H7 (cell line): ENCODE results near the gene SPATC1L. TPM values are rescaled to one million over a fixed set of nuclear protein-coding genes. Genes with fewer than 3 reads are reported as not detected.
"Not testable (repeated sequence)": the region's sequence is repeated elsewhere in the genome, so short reads cannot be mapped to it uniquely, and the experiment has no call there.

Source experiments
- DNase-seq: peaks from one replicate; pipeline ENCODE4 v3.0.0; 2012
- H3K27me3 ChIP-seq: 2 replicates; pipeline ENCODE4 v1.6.0; 2011; ENCODE audit warnings: mild to moderate bottlenecking, low read length; ENCODE audit not compliant: control insufficient read depth, insufficient read depth
- H3K36me3 ChIP-seq: replicated peaks from 2 replicates; pipeline ENCODE4 v1.5.1; 2011; ENCODE audit warnings: low read length; ENCODE audit not compliant: control insufficient read depth, insufficient read depth
- H3K4me3 ChIP-seq: 2 replicates; pipeline ENCODE4 v1.5.1; 2011; ENCODE audit warnings: low read depth, mild to moderate bottlenecking, control low read depth, low read length, moderate library complexity; ENCODE audit not compliant: insufficient read depth
- total RNA-seq: library from RNA; depleted of rRNA; stranded (reverse); fragments of >200 nt; shearing (Covaris generic); gene quantifications from 2 replicates; pipeline ENCODE4 v1.2.3, GENCODE V29; 2014

SPATC1L gene
- total RNA-seq, 1 experiment from 2014 or later, result 35.5 TPM

DNA sequence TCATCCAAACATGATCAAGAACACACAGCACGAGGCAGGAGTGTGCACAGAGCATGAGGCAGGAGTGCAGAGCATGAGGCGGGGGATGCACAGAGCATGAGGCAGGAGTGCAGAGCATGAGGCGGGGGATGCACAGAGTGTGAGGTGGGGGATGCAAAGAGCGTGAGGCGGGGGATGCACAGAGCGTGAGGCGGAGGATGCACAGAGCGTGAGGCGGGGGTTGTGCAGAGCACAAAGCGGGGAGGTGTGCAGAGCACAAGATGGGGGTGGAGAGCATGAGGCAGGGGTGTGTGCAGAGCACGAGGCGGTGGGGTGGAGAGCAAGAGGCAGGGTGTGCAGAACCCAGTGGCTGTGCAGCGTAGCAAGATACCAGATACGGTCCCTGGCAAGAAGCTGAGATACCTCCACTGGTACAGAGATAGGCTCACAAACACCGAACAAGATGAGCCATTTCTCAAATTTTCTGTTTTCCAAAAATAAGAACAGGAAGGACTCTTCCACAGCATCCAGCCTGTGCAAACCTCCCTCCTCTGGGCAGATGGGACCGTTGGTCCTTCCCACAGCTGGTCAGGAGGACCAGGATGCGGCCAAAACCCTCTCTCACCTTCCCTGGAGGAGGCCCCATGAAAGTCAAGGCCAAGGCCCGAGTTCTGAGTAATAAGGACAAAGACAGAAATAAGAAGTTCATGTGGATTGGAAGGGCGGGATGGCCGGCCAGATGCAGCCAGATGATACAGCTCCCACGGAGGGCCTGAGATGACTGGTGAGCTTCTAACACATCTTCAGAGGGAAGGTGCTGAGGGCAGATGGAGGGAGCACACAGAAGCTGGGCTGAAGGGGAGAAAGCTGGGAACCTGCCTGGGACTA lies 12.0 kb downstream of the SPATC1L start:
- Histone ChIP-seq H3K27me3 (no peaks in the 10 kb centered on the region), H3K4me3 (no peak overlapping the region), H3K36me3 (no peaks in the 10 kb centered on the region)
- peak; percentile 38 for DNase-seq

DNA sequence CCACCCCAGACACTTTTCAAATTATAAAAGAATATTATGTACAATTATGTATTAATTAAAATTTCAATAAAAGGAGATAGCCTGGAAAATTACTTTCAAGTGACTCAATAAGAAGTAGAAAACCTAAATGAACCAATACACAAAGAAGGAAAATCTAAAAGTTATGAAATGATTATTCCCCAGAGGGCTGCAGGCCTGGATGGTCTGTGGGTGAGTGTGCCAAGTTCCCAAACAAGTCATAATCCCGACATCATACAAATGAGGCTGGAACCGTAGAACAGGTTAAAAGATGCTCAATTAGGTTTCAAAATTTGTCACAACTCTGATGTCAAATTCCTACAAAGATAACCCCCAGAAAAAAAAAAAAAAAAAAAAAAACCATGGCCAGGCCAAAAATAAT lies 12.7 kb downstream of the SPATC1L start:
- no peaks in the 10 kb centered on the region for H3K27me3 ChIP-seq
- no peak for DNase-seq
- no peaks in the 10 kb centered on the region for H3K36me3 ChIP-seq
- H3K4me3 ChIP-seq, result no peak overlapping the region

DNA sequence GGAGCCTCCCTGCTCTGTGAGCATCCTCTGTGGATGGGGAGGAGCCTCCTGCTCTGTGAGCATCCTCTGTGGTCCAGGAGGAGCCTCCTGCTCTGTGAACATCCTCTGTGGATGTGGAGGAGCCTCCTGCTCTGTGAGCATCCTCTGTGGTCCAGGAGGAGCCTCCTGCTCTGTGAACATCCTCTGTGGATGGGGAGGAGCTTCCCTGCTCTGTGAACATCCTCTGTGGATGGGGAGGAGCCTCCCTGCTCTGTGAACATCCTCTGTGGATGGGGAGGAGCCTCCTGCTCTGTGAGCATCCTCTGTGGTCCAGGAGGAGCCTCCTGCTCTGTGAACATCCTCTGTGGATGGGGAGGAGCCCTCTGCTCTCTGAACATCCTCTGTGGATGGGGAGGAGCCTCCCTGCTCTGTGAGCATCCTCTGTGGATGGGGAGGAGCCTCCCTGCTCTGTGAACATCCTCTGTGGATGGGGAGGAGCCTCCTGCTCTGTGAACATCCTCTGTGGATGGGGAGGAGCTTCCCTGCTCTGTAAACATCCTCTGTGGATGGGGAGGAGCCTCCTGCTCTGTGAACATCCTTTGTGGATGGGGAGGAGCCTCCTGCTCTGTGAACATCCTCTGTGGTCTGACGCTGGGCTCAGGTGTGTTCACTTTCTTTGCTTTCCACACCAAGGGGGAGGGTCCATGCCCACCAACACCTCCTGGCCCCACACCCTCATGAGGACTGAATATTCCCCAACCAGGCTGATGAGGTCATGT lies 13.6 kb downstream of the SPATC1L start:
- H3K36me3 ChIP-seq, DNase-seq: not testable (repeated sequence)

DNA sequence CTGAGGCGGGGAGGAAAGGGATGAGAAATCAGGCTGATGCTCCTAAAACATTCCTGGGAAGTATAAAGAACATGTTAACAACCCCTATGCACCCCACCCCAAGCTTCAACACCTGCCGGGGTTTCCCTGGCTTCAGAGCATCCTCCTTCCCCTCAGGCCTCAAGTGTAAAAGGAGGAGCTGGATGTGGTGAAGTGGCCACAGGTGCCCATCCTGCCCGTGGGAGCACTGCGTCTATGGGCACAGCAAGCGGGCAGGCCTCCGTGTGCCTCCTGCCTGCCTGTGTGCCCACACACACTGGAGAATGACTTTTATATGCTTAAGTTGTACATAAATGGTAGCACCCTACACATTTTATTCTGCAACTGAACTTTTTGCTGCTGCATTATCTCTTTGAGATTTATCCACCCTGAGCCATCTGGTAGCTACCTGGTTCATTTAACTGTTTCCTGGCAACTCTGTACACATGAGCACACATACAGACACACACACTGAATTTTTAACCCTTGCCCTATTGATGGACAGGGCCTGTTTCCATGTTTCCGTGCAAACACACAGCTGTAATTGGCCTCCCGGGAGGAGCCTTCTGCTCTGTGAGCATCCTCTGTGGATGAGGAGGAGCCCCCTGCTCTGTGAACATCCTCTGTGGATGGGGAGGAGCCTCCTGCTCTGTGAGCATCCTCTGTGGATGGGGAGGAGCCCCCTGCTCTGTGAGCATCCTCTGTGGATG lies 15.4 kb downstream of the SPATC1L start:
- no peak for DNase-seq
- Histone ChIP-seq H3K36me3 (no peaks in the 10 kb centered on the region), H3K4me3 (no peak overlapping the region), H3K27me3 (no peaks in the 10 kb centered on the region)

More for the DNA sequence above, 13.6 kb downstream of the SPATC1L start:
- H3K4me3 ChIP-seq, H3K27me3 ChIP-seq: not testable (repeated sequence)

DNA sequence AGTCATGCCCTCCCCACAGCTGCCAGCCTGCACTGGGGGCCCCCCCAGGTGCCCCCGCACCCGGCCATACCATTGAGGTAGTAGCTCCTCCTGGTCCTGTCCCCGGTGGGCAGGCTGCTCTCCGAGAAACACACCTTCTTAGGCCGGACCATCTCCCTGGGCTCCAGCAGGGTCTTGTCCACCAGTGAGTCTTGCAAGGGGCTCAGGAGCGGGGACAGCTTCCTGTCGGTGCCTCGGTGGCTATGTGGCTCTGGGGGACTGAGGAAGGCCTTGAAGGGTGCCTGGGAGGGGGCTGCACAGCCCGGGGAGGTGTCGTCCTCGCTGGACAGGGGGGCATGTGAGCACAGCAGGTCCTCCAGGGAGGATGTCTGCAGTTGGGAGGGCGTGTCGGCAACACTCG lies 16.0 kb downstream of the SPATC1L start:
- Histone ChIP-seq H3K4me3 (no peak overlapping the region), H3K27me3 (no peaks in the 10 kb centered on the region), H3K36me3 (no peaks in the 10 kb centered on the region)
- DNase-seq, result peak; percentile 38

DNA sequence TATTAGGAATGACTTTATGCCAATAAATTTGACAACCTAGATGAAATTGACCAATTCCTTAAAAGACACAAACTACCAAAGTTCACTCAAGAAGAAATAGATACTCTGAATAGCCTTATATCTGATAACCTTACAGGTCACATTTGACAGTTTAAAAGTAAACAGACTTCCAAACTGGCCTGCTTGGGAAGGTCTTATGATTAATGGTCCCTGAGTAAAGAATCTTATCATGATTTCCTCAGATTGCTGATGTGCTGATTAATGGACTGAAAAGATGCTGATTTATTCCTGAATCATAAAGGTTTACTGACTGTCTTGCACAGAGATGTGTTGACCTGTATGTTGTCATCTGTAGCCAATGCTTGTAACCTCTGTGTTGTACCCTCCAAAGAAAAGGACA lies 19.2 kb downstream of the SPATC1L start:
- Histone ChIP-seq H3K36me3 (no peaks in the 10 kb centered on the region; the same call in 1 of the 2 replicates), H3K27me3 (no peaks in the 10 kb centered on the region), H3K4me3 (no peak overlapping the region)
- no peak for DNase-seq

DNA sequence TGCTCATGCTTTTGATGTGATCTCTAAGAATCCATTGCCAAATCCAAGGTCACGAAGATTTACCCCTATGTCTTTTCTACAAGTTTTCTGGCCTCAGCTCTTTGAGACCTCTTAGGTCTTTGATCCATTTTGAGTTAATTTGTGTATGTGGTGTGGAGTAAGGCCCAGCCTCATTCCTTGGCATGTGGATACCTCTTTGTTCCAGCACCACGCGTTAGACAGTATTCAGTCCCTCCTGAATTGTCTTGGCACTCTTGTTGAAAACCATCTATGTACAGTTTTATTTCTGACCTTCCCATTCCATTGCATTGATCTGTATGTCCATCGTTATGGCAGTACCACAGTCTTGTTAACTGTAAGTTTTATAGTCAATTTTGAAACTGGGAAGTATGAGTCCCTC lies 20.9 kb downstream of the SPATC1L start:
- Histone ChIP-seq H3K36me3 (no peaks in the 10 kb centered on the region; the same call in 1 of the 2 replicates), H3K4me3 (no peak overlapping the region), H3K27me3 (no peaks in the 10 kb centered on the region)
- no peak for DNase-seq

DNA sequence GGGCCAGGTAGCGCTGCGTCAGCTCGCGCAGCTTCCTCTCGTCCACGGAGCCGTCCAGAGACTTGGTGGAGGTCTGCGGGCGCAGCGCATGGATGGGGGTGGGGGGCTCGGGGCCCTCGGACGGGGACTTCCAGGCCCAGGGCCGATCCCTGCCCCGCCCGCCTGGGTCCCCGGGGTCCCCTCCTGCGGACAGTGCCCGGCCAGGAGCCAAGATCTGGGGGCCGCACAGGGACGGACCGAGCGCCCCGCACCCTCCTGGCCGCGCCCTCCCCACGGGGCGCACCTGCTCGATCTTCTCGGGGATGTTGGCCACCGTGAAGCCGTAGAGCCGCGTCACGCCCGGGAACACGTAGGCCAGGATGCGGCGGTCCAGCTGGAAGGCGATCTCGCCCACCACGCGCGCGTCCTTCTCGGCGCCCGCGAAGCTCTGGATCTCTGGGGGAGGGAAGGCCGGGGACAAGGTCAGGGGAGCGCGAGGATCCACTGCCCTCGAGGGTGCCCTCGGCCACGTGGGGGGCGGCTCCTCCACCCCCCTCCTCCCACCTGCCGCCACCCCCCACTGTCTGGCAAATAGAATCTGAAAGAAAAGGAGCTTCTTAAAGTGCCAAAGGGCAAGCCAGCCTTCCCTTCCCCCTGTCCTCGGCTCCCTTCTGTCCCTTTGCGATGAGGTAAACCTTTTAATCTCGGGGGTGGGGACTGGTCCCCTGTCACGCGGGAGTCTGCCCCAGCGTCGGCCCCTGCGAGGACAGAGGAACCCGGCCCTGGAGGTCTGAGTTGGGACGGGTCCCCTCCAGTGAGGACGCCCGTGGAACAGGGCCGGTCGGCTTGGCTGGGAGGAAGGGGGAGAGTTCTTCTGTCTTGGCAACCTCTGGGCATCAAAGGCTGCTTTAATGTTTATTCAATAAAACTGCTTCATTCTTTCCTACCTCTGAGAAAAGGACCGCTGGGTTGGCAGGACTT lies 22.3 kb downstream of the SPATC1L start:
- Histone ChIP-seq H3K4me3 (no peak overlapping the region), H3K36me3 (no peaks in the 10 kb centered on the region; the same call in 1 of the 2 replicates), H3K27me3 (no peaks in the 10 kb centered on the region)
- peak; percentile 56 for DNase-seq

DNA sequence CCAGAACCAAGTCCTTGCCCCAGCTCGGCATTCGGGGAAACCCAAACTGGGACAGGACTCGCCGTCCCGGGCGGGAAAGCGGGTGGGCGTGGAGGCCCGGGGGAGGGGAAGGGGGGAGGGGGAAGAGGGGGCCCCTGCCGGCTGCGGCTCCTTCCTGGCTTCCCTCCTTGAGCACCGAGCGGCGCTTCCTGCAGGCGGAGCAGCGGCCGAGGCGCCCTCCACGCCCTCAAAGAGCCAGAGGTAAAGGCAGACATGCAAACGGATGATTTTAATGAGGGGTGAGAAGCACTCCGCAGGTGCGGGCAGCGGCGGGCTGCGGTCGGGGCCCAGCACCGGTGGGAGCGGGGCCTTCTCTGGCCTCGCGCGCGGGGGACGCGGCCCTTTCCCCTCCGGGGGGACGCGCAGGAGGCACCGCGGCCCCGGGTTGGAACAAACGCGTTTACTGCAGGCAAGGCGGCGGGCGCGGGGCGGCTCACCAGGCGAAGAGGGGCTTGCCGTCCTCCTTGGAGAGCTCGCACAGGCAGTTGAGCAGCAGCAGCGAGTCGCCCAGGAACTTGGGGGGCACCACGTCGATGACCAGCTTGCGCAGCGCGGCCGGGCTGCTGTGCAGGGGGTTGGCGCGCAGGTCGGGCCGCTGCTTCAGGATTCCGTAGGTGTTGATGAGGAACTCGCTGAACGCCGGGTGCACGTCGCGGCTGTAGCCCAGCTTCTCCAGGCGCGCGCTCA lies 23.2 kb downstream of the SPATC1L start:
- H3K27me3 ChIP-seq, result no peaks in the 10 kb centered on the region
- DNase-seq, result peak; percentile 77
- no peaks in the 10 kb centered on the region; the same call in 1 of the 2 replicates for H3K36me3 ChIP-seq
- no peak overlapping the region for H3K4me3 ChIP-seq

DNA sequence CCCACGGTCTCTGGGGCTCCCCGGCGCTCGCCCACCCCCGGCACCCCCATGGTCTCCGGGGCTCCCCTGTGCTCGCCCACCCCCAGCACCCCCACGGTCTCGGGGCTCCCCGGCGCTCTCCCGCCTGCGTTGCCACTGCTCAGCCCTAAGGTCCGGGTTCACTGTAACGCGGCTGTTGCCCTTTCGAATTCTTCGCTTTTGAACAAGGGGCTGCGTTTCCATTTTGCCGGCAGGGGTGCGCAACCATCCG lies 23.7 kb downstream of the SPATC1L start:
- no peaks in the 10 kb centered on the region; the same call in 1 of the 2 replicates for H3K36me3 ChIP-seq
- DNase-seq, result no peak

DNA sequence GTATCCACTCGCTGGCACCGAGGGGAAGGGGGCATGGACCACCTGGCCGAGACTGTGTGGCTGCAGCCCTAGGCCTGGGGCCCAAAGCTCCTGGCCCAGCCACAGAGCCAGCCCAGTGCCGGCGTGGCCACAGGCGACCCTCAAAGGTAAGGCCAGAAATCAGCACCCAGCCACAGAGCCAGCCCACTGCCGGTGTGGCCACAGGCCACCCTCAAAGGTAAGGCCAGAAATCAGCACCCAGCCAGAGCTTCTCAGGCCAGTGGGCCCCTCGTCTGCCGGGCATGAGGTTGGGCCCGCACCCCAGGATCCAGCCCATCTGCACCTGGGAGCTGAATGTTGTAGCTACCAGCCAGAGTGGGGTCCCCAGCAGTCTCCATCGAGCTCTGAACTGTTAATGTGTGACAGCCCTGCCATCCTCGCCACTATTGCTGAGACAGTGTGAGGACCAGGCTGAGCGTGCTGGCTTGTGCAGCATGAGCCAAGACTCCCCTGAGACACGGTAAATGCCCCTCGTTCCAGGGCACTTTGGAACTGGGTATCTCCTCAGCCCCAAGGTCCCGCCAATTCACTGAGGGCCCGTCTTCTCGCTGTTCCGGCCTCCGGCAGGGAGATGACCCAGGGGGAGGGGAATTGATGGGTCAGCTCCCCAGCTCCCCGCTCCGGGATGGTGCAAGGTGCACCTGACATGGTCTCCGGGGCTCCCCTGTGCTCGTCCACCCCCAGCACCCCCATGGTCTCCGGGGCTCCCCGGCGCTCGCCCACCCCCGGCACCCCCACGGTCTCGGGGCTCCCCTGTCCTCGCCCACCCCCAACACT lies 24.2 kb downstream of the SPATC1L start:
- Histone ChIP-seq H3K4me3 (no peak overlapping the region), H3K36me3 (no peaks in the 10 kb centered on the region; the same call in 1 of the 2 replicates), H3K27me3 (no peaks in the 10 kb centered on the region)
- DNase-seq, result peak; percentile 43

More for the DNA sequence above, 23.7 kb downstream of the SPATC1L start:
- no peaks in the 10 kb centered on the region for H3K27me3 ChIP-seq
- no peak overlapping the region for H3K4me3 ChIP-seq

DNA sequence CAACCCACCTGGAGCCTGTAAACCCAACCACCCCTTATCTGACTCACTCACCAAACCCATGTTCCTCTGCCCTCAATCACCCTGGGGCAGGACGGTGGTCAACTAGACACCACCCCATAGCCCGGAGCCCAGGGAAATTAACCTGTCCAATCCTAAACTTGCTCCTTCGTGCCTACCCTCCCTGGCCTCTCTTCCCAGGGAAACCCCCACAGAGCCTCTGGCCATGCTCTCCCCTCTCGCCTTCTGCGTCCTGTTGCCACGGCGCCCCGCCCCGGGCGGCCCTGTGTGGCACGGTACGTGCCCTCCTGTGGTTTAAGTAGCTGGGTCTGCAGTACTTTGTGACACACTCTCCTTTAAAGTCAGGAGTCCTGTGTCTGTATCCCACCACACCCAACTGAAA lies 24.9 kb downstream of the SPATC1L start:
- no peaks in the 10 kb centered on the region; the same call in 1 of the 2 replicates for H3K36me3 ChIP-seq
- H3K27me3 ChIP-seq, result no peaks in the 10 kb centered on the region
- H3K4me3 ChIP-seq, result no peak overlapping the region
- DNase-seq, result peak; percentile 35
